Liver (tissue), 9 donors: ENCODE results near the gene PATJ. TPM values are rescaled to one million over a fixed set of nuclear protein-coding genes. Genes with fewer than 3 reads are reported as not detected.
"Not testable (repeated sequence)": the region's sequence is repeated elsewhere in the genome, so short reads cannot be mapped to it uniquely, and the experiment has no call there.

Experiments used
- DNase-seq: peaks from one replicate; pipeline ENCODE4 v3.0.0-alpha.2; 2017; ENCODE audit warnings: low spot score
- H3K27ac ChIP-seq, 2 donors: one replicate each; pipeline ENCODE4 v1.7.0; 2013; ENCODE audit warnings: inconsistent platforms in 2 of 2, low read length in 2 of 2, control low read depth in 1 of 2, low read depth in 1 of 2, mild to moderate bottlenecking in 1 of 2
- H3K27me3 ChIP-seq, 4 donors: one replicate each; pipeline versions ENCODE4 v1.6.1 to v1.7.0; 2013; ENCODE audit warnings: low read length in 3 of 4, inconsistent platforms in 1 of 4, mild to moderate bottlenecking in 1 of 4, moderate library complexity in 1 of 4; ENCODE audit not compliant: control insufficient read depth in 4 of 4, insufficient read depth in 4 of 4
- H3K36me3 ChIP-seq, 4 donors: one replicate each; pipeline versions ENCODE4 v1.6.1 to v1.7.0; 2013; ENCODE audit warnings: low read length in 3 of 4, mild to moderate bottlenecking in 3 of 4, low read depth in 1 of 4, moderate library complexity in 1 of 4; ENCODE audit not compliant: control insufficient read depth in 4 of 4, insufficient read depth in 3 of 4
- H3K4me1 ChIP-seq, 4 donors: one replicate each; pipeline versions ENCODE4 v1.6.1 to v1.7.0; 2013; ENCODE audit warnings: low read length in 3 of 4, mild to moderate bottlenecking in 3 of 4, moderate library complexity in 1 of 4; ENCODE audit not compliant: control insufficient read depth in 4 of 4, insufficient read depth in 4 of 4
- H3K4me3 ChIP-seq, 3 donors: one replicate each; pipeline versions ENCODE4 v1.6.1 to v1.7.0; 2013; ENCODE audit warnings: low read length in 3 of 3, control low read depth in 1 of 3, low read depth in 1 of 3, mild to moderate bottlenecking in 1 of 3
- H3K9ac ChIP-seq, 2 donors: one replicate each; pipeline ENCODE4 v1.7.0; 2013; ENCODE audit warnings: low read length in 2 of 2, mild to moderate bottlenecking in 2 of 2, moderate library complexity in 2 of 2, control low read depth in 1 of 2, low read depth in 1 of 2
- H3K9me3 ChIP-seq, 4 donors: one replicate each; pipeline versions ENCODE4 v1.6.1 to v1.7.0; 2013; ENCODE audit warnings: low read length in 3 of 4; ENCODE audit not compliant: control insufficient read depth in 4 of 4
- EGR1 ChIP-seq, 2 donors: IDR thresholded peaks; 2 replicates each; pipeline ENCODE4 v1.6.1; 2016 to 2018; ENCODE audit warnings: antibody characterized with exemption in 2 of 2, low read depth in 2 of 2
- FOXA1 ChIP-seq: IDR thresholded peaks from 2 replicates; pipeline ENCODE4 v1.6.1; 2016; ENCODE audit warnings: antibody characterized with exemption
- FOXA2 ChIP-seq: IDR thresholded peaks from 2 replicates; pipeline ENCODE4 v1.6.1; 2016; ENCODE audit warnings: antibody characterized with exemption
- GABPA ChIP-seq, 2 donors: IDR thresholded peaks in 1 of 2; conservative IDR thresholded peaks in 1 of 2; 2 replicates each; pipeline ENCODE4 v1.6.1; 2016; ENCODE audit warnings: antibody characterized with exemption in 2 of 2, mild to moderate bottlenecking in 1 of 2, moderate library complexity in 1 of 2
- HNF4A ChIP-seq, 2 donors: conservative IDR thresholded peaks; 2 replicates each; pipeline ENCODE4 v1.6.1; 2016; ENCODE audit warnings: antibody characterized with exemption in 2 of 2, mild to moderate bottlenecking in 2 of 2
- HNF4G ChIP-seq: IDR thresholded peaks from 2 replicates; pipeline ENCODE4 v1.6.1; 2016; ENCODE audit warnings: antibody characterized with exemption
- JUND ChIP-seq, 2 donors: IDR thresholded peaks; 2 replicates each; pipeline ENCODE4 v1.6.1; 2016; ENCODE audit warnings: antibody characterized with exemption in 2 of 2
- NR2F2 ChIP-seq: IDR thresholded peaks from 2 replicates; pipeline ENCODE4 v1.6.1; 2016; ENCODE audit warnings: antibody characterized with exemption
- RAD21 ChIP-seq, 2 donors: IDR thresholded peaks; 2 replicates each; pipeline ENCODE4 v1.6.1; 2016; ENCODE audit warnings: antibody characterized with exemption in 2 of 2, mild to moderate bottlenecking in 2 of 2
- RXRA ChIP-seq, 2 donors: IDR thresholded peaks; 2 replicates each; pipeline ENCODE4 v1.6.1; 2017 to 2018; ENCODE audit warnings: antibody characterized with exemption in 2 of 2, mild to moderate bottlenecking in 1 of 2
- TAF1 ChIP-seq: conservative IDR thresholded peaks from 2 replicates; pipeline ENCODE4 v1.6.1; 2016; ENCODE audit warnings: antibody characterized with exemption, mild to moderate bottlenecking
- YY1 ChIP-seq: IDR thresholded peaks from 2 replicates; pipeline ENCODE4 v1.6.1; 2016; ENCODE audit warnings: antibody characterized with exemption, mild to moderate bottlenecking
- WGBS: extraction: QIAGEN DNeasy Blood & Tissue Kit; methylation state at CpG from one replicate; pipeline ENCODE4 v1.1.7; 2013; 5-methylcytosine and 5-hydroxymethylcytosine counted together
- polyA plus RNA-seq, 2 donors: library from polyadenylated mRNA; stranded (reverse) in 1 of 2; unstranded in 1 of 2; fragments of 200-250 nt in 1 of 2; fragments of >200 nt in 1 of 2; fragmentation: Nextera tagmentation in 1 of 2; extraction: Ambion mirVana in 1 of 2; gene quantifications; one replicate each; pipeline versions ENCODE4 v1.2.1 to v1.2.3, GENCODE V29; 2013 to 2015
- total RNA-seq, 2 donors: library from RNA; depleted of rRNA; stranded (reverse); fragments of >200 nt; gene quantifications; one replicate each; pipeline ENCODE4 v1.2.3, GENCODE V29; 2014
- TF ChIP-seq, protein P1 (sequence below): fragments of 150-350 bp; IDR thresholded peaks from 2 replicates; pipeline ENCODE4 v1.5.1; 2017; ENCODE audit warnings: improper control_type of control experiment, low read depth, low read length; ENCODE audit not compliant: missing input control
- TF ChIP-seq, protein P2 (sequence below): IDR thresholded peaks from 2 replicates; pipeline ENCODE4 v1.6.1; 2016; ENCODE audit warnings: antibody characterized with exemption
- TF ChIP-seq, protein P3 (sequence below): IDR thresholded peaks from 2 replicates; pipeline ENCODE4 v1.6.1; 2016; ENCODE audit warnings: antibody characterized with exemption, mild to moderate bottlenecking
- TF ChIP-seq, protein P4 (sequence below): IDR thresholded peaks from 2 replicates; pipeline ENCODE4 v1.6.1; 2016; ENCODE audit warnings: antibody characterized with exemption
- TF ChIP-seq, protein P5 (sequence below): IDR thresholded peaks from 2 replicates; pipeline ENCODE4 v1.6.1; 2016; ENCODE audit warnings: antibody characterized with exemption
- donor health status: healthy.
- donor health status: healthy.
- donor health status: healthy.
- donor health status: healthy.
- donor health status: healthy.

Gene PATJ
- total and polyA plus RNA-seq, 4 donors = 5.7 to 29.8 (median 9.0) TPM

DNA sequence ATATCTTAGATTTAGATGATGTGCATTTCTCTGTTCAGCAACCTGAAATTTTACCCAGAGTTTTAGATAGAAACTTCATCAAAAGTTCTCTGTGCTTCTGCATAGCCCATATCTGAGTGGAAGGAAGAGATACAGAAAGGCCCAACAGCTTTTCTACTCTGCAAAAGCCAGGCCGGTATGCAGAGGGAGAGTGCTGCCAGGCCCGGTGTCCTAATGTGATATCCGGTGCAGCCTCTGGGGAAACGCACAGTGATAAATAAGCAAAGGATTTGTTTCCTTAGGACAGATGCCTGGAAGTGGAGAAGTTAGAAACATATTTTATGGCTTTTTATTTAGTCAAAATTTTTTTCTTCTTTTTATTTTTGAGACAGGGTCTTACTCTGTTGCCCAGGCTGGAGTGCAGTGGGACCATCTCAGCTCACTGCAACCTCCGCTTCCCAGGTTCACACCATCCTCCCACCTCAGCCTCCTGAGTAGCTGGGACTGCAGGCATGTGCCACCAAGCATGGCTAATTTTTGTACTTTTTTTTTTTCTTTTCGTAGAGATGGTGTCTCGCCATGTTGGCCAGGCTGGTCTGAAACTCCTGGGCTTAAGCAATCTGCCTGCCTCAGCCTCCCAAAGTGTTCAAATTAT, 145.8 kb downstream of the PATJ start:
- H3K36me3 ChIP-seq = peaks cover 0 to 15% (median 1%) of the 10 kb centered on the region in 4 donors
- TF ChIP-seq, protein P1, sequence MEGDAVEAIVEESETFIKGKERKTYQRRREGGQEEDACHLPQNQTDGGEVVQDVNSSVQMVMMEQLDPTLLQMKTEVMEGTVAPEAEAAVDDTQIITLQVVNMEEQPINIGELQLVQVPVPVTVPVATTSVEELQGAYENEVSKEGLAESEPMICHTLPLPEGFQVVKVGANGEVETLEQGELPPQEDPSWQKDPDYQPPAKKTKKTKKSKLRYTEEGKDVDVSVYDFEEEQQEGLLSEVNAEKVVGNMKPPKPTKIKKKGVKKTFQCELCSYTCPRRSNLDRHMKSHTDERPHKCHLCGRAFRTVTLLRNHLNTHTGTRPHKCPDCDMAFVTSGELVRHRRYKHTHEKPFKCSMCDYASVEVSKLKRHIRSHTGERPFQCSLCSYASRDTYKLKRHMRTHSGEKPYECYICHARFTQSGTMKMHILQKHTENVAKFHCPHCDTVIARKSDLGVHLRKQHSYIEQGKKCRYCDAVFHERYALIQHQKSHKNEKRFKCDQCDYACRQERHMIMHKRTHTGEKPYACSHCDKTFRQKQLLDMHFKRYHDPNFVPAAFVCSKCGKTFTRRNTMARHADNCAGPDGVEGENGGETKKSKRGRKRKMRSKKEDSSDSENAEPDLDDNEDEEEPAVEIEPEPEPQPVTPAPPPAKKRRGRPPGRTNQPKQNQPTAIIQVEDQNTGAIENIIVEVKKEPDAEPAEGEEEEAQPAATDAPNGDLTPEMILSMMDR = no peak
- TF ChIP-seq HNF4A (conservative IDR thresholded peaks at IDR 0.05) (no peak), FOXA2 (no peak), FOXA1 (no peak)
- TF ChIP-seq, protein P2, sequence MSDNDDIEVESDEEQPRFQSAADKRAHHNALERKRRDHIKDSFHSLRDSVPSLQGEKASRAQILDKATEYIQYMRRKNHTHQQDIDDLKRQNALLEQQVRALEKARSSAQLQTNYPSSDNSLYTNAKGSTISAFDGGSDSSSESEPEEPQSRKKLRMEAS = no peak

DNA sequence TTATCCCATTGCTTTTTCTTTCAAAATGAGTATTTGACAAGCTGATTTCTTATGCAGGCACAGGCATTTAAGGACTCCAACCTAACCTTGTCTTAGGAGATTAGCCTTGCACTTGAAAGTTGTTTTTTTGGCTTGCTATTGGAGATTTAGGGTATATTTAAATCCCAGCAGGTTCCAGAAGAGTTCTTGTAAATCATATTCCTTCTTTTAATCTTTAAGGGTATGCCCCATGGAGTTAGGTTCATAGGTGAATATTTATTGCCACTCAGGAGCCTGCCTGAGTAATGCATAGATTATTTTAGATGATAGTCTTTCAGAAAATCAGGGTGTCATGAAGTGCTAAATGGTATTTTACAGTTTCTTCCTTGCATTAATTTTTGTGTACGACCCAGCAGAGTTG, 146.5 kb downstream of the PATJ start:
- Histone ChIP-seq H3K27me3 (no peaks in the 10 kb centered on the region), H3K36me3 (peaks cover 0 to 15% (median 1%) of the 10 kb centered on the region in 4 donors), H3K9me3 (no peaks in the 10 kb centered on the region), H3K27ac (no peak overlapping the region), H3K9ac (no peak overlapping the region), H3K4me1 (no peaks in the 10 kb centered on the region), H3K4me3 (no peak overlapping the region)
- WGBS = 98% methylated on average over 1 of the region's 1 CpG
- DNase-seq = no peak
- TF ChIP-seq RAD21 (IDR thresholded peaks at IDR 0.05) (no peak), FOXA2 (no peak), NR2F2 (no peak), JUND (IDR thresholded peaks at IDR 0.05) (no peak), GABPA (IDR thresholded peaks at IDR 0.05 in 1 of 2, conservative IDR thresholded peaks at IDR 0.05 in 1 of 2) (no peak), RXRA (IDR thresholded peaks at IDR 0.05) (no peak), YY1 (no peak), TAF1 (no peak), EGR1 (IDR thresholded peaks at IDR 0.05; ENCODE audit: low read depth in 2 of 2) (no peak), HNF4G (no peak), FOXA1 (no peak)
- TF ChIP-seq, protein P3, sequence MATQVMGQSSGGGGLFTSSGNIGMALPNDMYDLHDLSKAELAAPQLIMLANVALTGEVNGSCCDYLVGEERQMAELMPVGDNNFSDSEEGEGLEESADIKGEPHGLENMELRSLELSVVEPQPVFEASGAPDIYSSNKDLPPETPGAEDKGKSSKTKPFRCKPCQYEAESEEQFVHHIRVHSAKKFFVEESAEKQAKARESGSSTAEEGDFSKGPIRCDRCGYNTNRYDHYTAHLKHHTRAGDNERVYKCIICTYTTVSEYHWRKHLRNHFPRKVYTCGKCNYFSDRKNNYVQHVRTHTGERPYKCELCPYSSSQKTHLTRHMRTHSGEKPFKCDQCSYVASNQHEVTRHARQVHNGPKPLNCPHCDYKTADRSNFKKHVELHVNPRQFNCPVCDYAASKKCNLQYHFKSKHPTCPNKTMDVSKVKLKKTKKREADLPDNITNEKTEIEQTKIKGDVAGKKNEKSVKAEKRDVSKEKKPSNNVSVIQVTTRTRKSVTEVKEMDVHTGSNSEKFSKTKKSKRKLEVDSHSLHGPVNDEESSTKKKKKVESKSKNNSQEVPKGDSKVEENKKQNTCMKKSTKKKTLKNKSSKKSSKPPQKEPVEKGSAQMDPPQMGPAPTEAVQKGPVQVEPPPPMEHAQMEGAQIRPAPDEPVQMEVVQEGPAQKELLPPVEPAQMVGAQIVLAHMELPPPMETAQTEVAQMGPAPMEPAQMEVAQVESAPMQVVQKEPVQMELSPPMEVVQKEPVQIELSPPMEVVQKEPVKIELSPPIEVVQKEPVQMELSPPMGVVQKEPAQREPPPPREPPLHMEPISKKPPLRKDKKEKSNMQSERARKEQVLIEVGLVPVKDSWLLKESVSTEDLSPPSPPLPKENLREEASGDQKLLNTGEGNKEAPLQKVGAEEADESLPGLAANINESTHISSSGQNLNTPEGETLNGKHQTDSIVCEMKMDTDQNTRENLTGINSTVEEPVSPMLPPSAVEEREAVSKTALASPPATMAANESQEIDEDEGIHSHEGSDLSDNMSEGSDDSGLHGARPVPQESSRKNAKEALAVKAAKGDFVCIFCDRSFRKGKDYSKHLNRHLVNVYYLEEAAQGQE = no peak
- TF ChIP-seq, protein P4, sequence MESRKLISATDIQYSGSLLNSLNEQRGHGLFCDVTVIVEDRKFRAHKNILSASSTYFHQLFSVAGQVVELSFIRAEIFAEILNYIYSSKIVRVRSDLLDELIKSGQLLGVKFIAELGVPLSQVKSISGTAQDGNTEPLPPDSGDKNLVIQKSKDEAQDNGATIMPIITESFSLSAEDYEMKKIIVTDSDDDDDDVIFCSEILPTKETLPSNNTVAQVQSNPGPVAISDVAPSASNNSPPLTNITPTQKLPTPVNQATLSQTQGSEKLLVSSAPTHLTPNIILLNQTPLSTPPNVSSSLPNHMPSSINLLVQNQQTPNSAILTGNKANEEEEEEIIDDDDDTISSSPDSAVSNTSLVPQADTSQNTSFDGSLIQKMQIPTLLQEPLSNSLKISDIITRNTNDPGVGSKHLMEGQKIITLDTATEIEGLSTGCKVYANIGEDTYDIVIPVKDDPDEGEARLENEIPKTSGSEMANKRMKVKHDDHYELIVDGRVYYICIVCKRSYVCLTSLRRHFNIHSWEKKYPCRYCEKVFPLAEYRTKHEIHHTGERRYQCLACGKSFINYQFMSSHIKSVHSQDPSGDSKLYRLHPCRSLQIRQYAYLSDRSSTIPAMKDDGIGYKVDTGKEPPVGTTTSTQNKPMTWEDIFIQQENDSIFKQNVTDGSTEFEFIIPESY = no peak
- TF ChIP-seq, protein P2 = no peak
- TF ChIP-seq, protein P5, sequence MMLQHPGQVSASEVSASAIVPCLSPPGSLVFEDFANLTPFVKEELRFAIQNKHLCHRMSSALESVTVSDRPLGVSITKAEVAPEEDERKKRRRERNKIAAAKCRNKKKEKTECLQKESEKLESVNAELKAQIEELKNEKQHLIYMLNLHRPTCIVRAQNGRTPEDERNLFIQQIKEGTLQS = no peak
- TF ChIP-seq, protein P1 = no peak

More for the DNA sequence above, 145.8 kb downstream of the PATJ start:
- H3K9ac ChIP-seq = no peak overlapping the region
- no peak for DNase-seq
- 84% methylated on average over 7 of the region's 7 CpGs for WGBS
- H3K9me3 ChIP-seq = no peaks in the 10 kb centered on the region
- H3K27me3 ChIP-seq = no peaks in the 10 kb centered on the region
- no peak overlapping the region for H3K27ac ChIP-seq
- H3K4me3 ChIP-seq = no peak overlapping the region
- no peaks in the 10 kb centered on the region for H3K4me1 ChIP-seq

DNA sequence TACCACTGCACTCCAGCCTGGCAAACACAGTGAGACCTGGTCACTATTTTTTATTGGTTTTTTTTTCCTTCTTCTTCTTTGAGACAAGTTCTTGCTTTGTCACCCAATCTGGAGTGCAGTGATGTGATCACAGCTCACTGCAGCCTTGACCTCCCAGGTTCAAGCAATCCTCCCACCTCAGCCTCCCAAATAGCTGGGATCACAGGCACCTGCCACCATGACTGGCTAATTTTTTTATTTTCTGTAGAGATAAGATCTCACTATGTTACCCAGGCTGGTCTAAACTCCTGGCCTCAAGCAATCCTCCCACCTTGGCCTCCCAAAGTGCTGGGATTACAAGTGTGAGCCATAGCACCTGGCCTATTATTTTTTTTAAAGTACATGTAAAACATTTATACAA, 148.2 kb downstream of the PATJ start:
- H3K9me3 ChIP-seq, DNase-seq, H3K27ac ChIP-seq, H3K9ac ChIP-seq, H3K4me3 ChIP-seq, H3K4me1 ChIP-seq, H3K27me3 ChIP-seq: not testable (repeated sequence)
- H3K36me3 ChIP-seq = peaks cover 0 to 11% (median 0%) of the 10 kb centered on the region in 4 donors
